HepG2 (cell line): ENCODE measurements around the gene SLC1A4. TPM values are rescaled to one million over a fixed set of nuclear protein-coding genes. Genes with fewer than 3 reads are reported as not detected.

ENCODE experiments used
- ELF1 ChIP-seq: sonication (generic); formaldehyde crosslinking; IDR thresholded peaks from 2 replicates; pipeline ENCODE4 v1.4.0; 2020; ENCODE audit warnings: missing genetic modification reagents
- IRX3 ChIP-seq: sonication (generic); formaldehyde crosslinking; IDR thresholded peaks from 2 replicates; pipeline ENCODE4 v1.8.1; 2023; ENCODE audit warnings: mild to moderate bottlenecking, low read depth, missing genetic modification reagents, borderline replicate concordance
- KDM5B ChIP-seq: sonication (generic); formaldehyde crosslinking; IDR thresholded peaks from 2 replicates; pipeline ENCODE4 v1.4.0; 2020; ENCODE audit warnings: missing genetic modification reagents, mild to moderate bottlenecking, borderline replicate concordance
- KLF12 ChIP-seq: sonication (generic); formaldehyde crosslinking; IDR thresholded peaks from 2 replicates; pipeline ENCODE4 v1.4.0; 2020; ENCODE audit warnings: missing genetic modification reagents, borderline replicate concordance
- KLF15 ChIP-seq: sonication (generic); formaldehyde crosslinking; IDR thresholded peaks from 2 replicates; pipeline ENCODE4 v1.8.1; 2023; ENCODE audit warnings: borderline replicate concordance, mild to moderate bottlenecking, inconsistent platforms, missing genetic modification reagents, mixed read lengths
- MZF1 ChIP-seq: sonication (generic); formaldehyde crosslinking; IDR thresholded peaks from 2 replicates; pipeline ENCODE4 v1.8.1; 2023; ENCODE audit warnings: mild to moderate bottlenecking, missing genetic modification reagents, borderline replicate concordance
- NFYB ChIP-seq: sonication (generic); formaldehyde crosslinking; IDR thresholded peaks from 2 replicates; pipeline ENCODE4 v1.4.0; 2020; ENCODE audit warnings: missing genetic modification reagents
- POLR2A ChIP-seq, 2 experiments: IDR thresholded peaks; 2 replicates each; pipeline ENCODE4 v1.6.1; 2011; ENCODE audit warnings: low read depth in 2 of 2, low read length in 2 of 2, mild to moderate bottlenecking in 1 of 2, moderate library complexity in 1 of 2; ENCODE audit not compliant: insufficient read depth in 1 of 2
- RELA ChIP-seq: sonication (generic); formaldehyde crosslinking; IDR thresholded peaks from 2 replicates; pipeline ENCODE4 v1.4.0; 2020; ENCODE audit warnings: missing genetic modification reagents
- REXO4 ChIP-seq: sonication (generic); formaldehyde crosslinking; IDR thresholded peaks from 2 replicates; pipeline ENCODE4 v1.8.0; 2022; ENCODE audit warnings: missing genetic modification reagents, mild to moderate bottlenecking, borderline replicate concordance
- RXRB ChIP-seq: IDR thresholded peaks from 2 replicates; pipeline ENCODE4 v1.6.1; 2016; ENCODE audit warnings: borderline replicate concordance, missing genetic modification reagents, missing compliant biosample characterization
- SALL2 ChIP-seq: sonication (generic); formaldehyde crosslinking; IDR thresholded peaks from 2 replicates; pipeline ENCODE4 v1.8.1; 2023; ENCODE audit warnings: mild to moderate bottlenecking, missing genetic modification reagents, inconsistent platforms
- SMYD3 ChIP-seq: sonication (generic); formaldehyde crosslinking; IDR thresholded peaks from 2 replicates; pipeline ENCODE4 v1.8.1; 2023; ENCODE audit warnings: mild to moderate bottlenecking, missing genetic modification reagents
- THYN1 ChIP-seq: sonication (generic); formaldehyde crosslinking; IDR thresholded peaks from 2 replicates; pipeline ENCODE4 v1.8.1; 2023; ENCODE audit warnings: low read depth, mild to moderate bottlenecking, moderate library complexity, missing genetic modification reagents, borderline replicate concordance
- ZNF264 ChIP-seq: sonication (generic); formaldehyde crosslinking; IDR thresholded peaks from 2 replicates; pipeline ENCODE4 v1.4.0; 2020; ENCODE audit warnings: missing genetic modification reagents
- ZNF441 ChIP-seq: sonication (generic); formaldehyde crosslinking; IDR thresholded peaks from 2 replicates; pipeline ENCODE4 v1.7.0; 2021; ENCODE audit warnings: missing genetic modification reagents, borderline replicate concordance
- ZNF510 ChIP-seq: sonication (generic); formaldehyde crosslinking; IDR thresholded peaks from 2 replicates; pipeline ENCODE4 v1.4.0; 2020; ENCODE audit warnings: low read depth, mild to moderate bottlenecking, missing genetic modification reagents
- ZNF577 ChIP-seq: sonication (generic); formaldehyde crosslinking; IDR thresholded peaks from 2 replicates; pipeline ENCODE4 v1.4.0; 2020; ENCODE audit warnings: mild to moderate bottlenecking, low read depth, missing genetic modification reagents, borderline replicate concordance
- ZSCAN31 ChIP-seq: sonication (generic); formaldehyde crosslinking; IDR thresholded peaks from 2 replicates; pipeline ENCODE4 v1.5.0; 2020; ENCODE audit warnings: low read depth, mild to moderate bottlenecking, missing genetic modification reagents
- polyA plus RNA-seq, 8 experiments: library from polyadenylated mRNA; depleted of rRNA in 3 of 8; stranded (reverse) in 7 of 8; unstranded in 1 of 8; fragments of >200 nt; fragmentation: Illumina TruSeq in 4 of 8; extraction: Trizol in 4 of 8; gene quantifications; 2 replicates each; pipeline versions ENCODE4 v1.2.1 to v1.2.3, GENCODE V29; 2011 to 2016; ENCODE audit warnings: low read depth in 4 of 8, missing spikeins in 1 of 8, mixed read lengths in 1 of 8; ENCODE audit not compliant: insufficient read depth in 1 of 8
- total RNA-seq, 5 experiments: library from RNA; depleted of rRNA; stranded (reverse); fragments of >200 nt; fragmentation: Illumina TruSeq; extraction: Trizol; gene quantifications; 2 replicates each; pipeline ENCODE4 v1.2.3, GENCODE V29; 2016; ENCODE audit warnings: low read depth in 1 of 5
- TF ChIP-seq, protein P1 (sequence below): sonication (generic); formaldehyde crosslinking; IDR thresholded peaks from 2 replicates; pipeline ENCODE4 v1.4.0; 2020; ENCODE audit warnings: mild to moderate bottlenecking, missing genetic modification reagents
- TF ChIP-seq, protein P2 (sequence below): sonication (generic); formaldehyde crosslinking; IDR thresholded peaks from 2 replicates; pipeline ENCODE4 v1.4.0; 2020; ENCODE audit warnings: missing genetic modification reagents
- TF ChIP-seq, protein P3 (sequence below): sonication (generic); formaldehyde crosslinking; IDR thresholded peaks from 2 replicates; pipeline ENCODE4 v1.5.0; 2020; ENCODE audit warnings: mild to moderate bottlenecking, low read depth, missing genetic modification reagents, borderline replicate concordance
- TF ChIP-seq, protein P4 (sequence below): sonication (generic); formaldehyde crosslinking; IDR thresholded peaks from 2 replicates; pipeline ENCODE4 v1.5.0; 2020; ENCODE audit warnings: missing genetic modification reagents
- TF ChIP-seq, protein P5 (sequence below): sonication (generic); formaldehyde crosslinking; IDR thresholded peaks from 2 replicates; pipeline ENCODE4 v1.8.0; 2022; ENCODE audit warnings: missing genetic modification reagents, mild to moderate bottlenecking, borderline replicate concordance
- TF ChIP-seq, protein P6 (sequence below): sonication (generic); formaldehyde crosslinking; IDR thresholded peaks from 2 replicates; pipeline ENCODE4 v1.4.0; 2020; ENCODE audit warnings: missing genetic modification reagents

The SLC1A4 gene
- total and polyA plus RNA-seq, 2 of the 13 experiments (the other 11 are each of a cell fraction or from before 2014, with no cell fraction given) = 21.0 to 39.6 TPM

DNA sequence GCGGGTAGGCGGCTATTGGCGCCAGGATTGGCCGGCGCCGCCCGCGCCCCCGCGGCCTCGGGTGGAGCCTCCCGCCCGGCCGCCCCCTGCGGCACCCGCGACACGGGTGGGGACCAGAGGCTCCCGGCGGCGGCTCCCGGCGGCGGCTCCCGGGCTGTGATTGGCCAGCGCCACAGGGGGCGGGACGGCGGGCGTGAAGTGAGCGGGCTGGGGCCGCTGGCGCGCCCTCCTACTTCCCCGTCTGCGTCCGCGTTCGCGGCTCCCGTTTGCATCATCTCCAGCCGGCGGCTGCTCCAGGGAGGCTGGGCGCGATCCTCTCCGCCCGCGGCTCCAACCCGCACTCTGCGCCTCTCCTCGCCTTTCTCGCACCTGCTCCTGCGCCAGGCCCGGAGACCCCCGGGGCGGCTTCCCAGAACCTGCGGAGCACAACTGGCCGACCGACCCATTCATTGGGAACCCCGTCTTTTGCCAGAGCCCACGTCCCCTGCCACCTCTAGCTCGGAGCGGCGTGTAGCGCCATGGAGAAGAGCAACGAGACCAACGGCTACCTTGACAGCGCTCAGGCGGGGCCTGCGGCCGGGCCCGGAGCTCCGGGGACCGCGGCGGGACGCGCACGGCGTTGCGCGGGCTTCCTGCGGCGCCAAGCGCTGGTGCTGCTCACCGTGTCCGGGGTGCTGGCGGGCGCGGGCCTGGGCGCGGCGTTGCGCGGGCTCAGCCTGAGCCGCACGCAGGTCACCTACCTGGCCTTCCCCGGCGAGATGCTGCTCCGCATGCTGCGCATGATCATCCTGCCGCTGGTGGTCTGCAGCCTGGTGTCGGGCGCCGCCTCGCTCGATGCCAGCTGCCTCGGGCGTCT lies at the start of gene SLC1A4 (continued):
- TF ChIP-seq, protein P1, sequence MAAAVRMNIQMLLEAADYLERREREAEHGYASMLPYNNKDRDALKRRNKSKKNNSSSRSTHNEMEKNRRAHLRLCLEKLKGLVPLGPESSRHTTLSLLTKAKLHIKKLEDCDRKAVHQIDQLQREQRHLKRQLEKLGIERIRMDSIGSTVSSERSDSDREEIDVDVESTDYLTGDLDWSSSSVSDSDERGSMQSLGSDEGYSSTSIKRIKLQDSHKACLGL = no peak; the same call in none of the 2 replicates
- TF ChIP-seq KDM5B (CRISPR knock-in tag) (peak; percentile 71), RELA (CRISPR knock-in tag) (no peak), IRX3 (CRISPR knock-in tag) (no peak), SALL2 (CRISPR knock-in tag) (peak; percentile 58), ZNF510 (0 out of 2 replicates have a peak, but pooled peaks have one; percentile 6), KLF15 (peak; percentile 89), MZF1 (CRISPR knock-in tag) (no peak), SMYD3 (no peak), KLF12 (CRISPR knock-in tag) (peak; percentile 63; the same call in 1 of the 2 replicates), NFYB (CRISPR knock-in tag) (peak; percentile 74), ZNF264 (CRISPR knock-in tag) (peak; percentile 66; the same call in 1 of the 2 replicates), ZNF441 (no peak), ZNF577 (CRISPR knock-in tag) (0 out of 2 replicates have a peak, but pooled peaks have one; percentile 32), ZSCAN31 (CRISPR knock-in tag) (peak; percentile 18; the same call in 1 of the 2 replicates), POLR2A (IDR thresholded peaks at IDR 0.05; ENCODE audit: insufficient read depth in 1 of 2, low read depth in 2 of 2, low read length in 2 of 2) (peak; percentile 75 to 90), THYN1 (CRISPR knock-in tag) (no peak), REXO4 (CRISPR knock-in tag) (no peak), ELF1 (peak; percentile 57), RXRB (CRISPR knock-in tag) (peak; percentile 36; the same call in 1 of the 2 replicates)
- TF ChIP-seq, protein P2, sequence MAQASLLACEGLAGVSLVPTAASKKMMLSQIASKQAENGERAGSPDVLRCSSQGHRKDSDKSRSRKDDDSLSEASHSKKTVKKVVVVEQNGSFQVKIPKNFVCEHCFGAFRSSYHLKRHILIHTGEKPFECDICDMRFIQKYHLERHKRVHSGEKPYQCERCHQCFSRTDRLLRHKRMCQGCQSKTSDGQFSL (CRISPR knock-in tag) = 0 out of 2 replicates have a peak, but pooled peaks have one; percentile 38
- TF ChIP-seq, protein P3, sequence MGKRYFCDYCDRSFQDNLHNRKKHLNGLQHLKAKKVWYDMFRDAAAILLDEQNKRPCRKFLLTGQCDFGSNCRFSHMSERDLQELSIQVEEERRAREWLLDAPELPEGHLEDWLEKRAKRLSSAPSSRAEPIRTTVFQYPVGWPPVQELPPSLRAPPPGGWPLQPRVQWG = no peak
- TF ChIP-seq, protein P4, sequence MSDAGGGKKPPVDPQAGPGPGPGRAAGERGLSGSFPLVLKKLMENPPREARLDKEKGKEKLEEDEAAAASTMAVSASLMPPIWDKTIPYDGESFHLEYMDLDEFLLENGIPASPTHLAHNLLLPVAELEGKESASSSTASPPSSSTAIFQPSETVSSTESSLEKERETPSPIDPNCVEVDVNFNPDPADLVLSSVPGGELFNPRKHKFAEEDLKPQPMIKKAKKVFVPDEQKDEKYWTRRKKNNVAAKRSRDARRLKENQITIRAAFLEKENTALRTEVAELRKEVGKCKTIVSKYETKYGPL (CRISPR knock-in tag) = peak; percentile 73; the same call in 1 of the 2 replicates
- TF ChIP-seq, protein P5, sequence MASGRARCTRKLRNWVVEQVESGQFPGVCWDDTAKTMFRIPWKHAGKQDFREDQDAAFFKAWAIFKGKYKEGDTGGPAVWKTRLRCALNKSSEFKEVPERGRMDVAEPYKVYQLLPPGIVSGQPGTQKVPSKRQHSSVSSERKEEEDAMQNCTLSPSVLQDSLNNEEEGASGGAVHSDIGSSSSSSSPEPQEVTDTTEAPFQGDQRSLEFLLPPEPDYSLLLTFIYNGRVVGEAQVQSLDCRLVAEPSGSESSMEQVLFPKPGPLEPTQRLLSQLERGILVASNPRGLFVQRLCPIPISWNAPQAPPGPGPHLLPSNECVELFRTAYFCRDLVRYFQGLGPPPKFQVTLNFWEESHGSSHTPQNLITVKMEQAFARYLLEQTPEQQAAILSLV (CRISPR knock-in tag) = peak; percentile 70; the same call in 1 of the 2 replicates
- TF ChIP-seq, protein P6, sequence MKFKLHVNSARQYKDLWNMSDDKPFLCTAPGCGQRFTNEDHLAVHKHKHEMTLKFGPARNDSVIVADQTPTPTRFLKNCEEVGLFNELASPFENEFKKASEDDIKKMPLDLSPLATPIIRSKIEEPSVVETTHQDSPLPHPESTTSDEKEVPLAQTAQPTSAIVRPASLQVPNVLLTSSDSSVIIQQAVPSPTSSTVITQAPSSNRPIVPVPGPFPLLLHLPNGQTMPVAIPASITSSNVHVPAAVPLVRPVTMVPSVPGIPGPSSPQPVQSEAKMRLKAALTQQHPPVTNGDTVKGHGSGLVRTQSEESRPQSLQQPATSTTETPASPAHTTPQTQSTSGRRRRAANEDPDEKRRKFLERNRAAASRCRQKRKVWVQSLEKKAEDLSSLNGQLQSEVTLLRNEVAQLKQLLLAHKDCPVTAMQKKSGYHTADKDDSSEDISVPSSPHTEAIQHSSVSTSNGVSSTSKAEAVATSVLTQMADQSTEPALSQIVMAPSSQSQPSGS (CRISPR knock-in tag) = no peak
